ENCODE measurements around the gene POU6F2. TPM values are rescaled to one million over a fixed set of nuclear protein-coding genes. Genes with fewer than 3 reads are reported as not detected.

POU6F2 gene
- total RNA-seq, 1 experiment from 2014 or later, result not detected

GRCh38 chr7:38951213-38951612 lies 26.5 kb upstream of the POU6F2 start:
- BruUV-seq (replicated peaks), result no TSS peak
- intact Hi-C loops (cut with micrococcal nuclease; ENCODE audit: unreplicated experiment) (no loop called here), in situ Hi-C loops (cut with HindIII; ENCODE audit: low pct_unique_long_range_greater_than_20kb, low sequenced_read_pairs) (no loop called here)
- H3K4me3 ChIP-seq (ENCODE audit: low read depth in 2 of 2, low read length in 2 of 2), result no peak overlapping the region
- H3K9me3 ChIP-seq (ENCODE audit: control insufficient read depth, insufficient read depth, low read depth, low read length), result no peaks in the 10 kb centered on the region
- no peaks in the 10 kb centered on the region for H3K4me1 ChIP-seq (ENCODE audit: control insufficient read depth, insufficient read depth, low read length)
- ChIA-PET POLR2A (no interaction called here), CTCF (no interaction called here)
- DNase-seq (ENCODE audit: low read depth, low spot score) (no peak), ATAC-seq (no peak)
- H3K27ac ChIP-seq (ENCODE audit: low read length), result no peak overlapping the region
- no peak for TF ChIP-seq SIN3A (IDR thresholded peaks at IDR 0.05; ENCODE audit: borderline replicate concordance, insufficient read depth, low read depth, low read length)
- no peak for TF ChIP-seq REST (IDR thresholded peaks at IDR 0.05; ENCODE audit: insufficient read depth in 1 of 2, low read depth in 2 of 2, low read length in 1 of 2)
- TF ChIP-seq POLR2AphosphoS5 (IDR thresholded peaks at IDR 0.05; ENCODE audit: low read depth, low read length), result no peak
- no peak for TF ChIP-seq TCF7L2 (IDR thresholded peaks at IDR 0.05; ENCODE audit: low read depth, low read length)
- no peak for TF ChIP-seq CTCF (IDR thresholded peaks at IDR 0.05)
- H3K27me3 ChIP-seq (ENCODE audit: control insufficient read depth, insufficient read depth, low read length), result peaks cover 10% of the 10 kb centered on the region; the same call in 1 of the 2 replicates
- no peaks in the 10 kb centered on the region for H3K36me3 ChIP-seq (ENCODE audit: control insufficient read depth, insufficient read depth, low read length)

GRCh38 chr7:38953227-38953626 lies 24.5 kb upstream of the POU6F2 start:
- Histone ChIP-seq H3K36me3 (ENCODE audit: control insufficient read depth, insufficient read depth, low read length) (no peaks in the 10 kb centered on the region), H3K4me3 (ENCODE audit: low read depth in 2 of 2, low read length in 2 of 2) (no peak overlapping the region), H3K4me1 (ENCODE audit: control insufficient read depth, insufficient read depth, low read length) (no peaks in the 10 kb centered on the region), H3K27me3 (ENCODE audit: control insufficient read depth, insufficient read depth, low read length) (peaks cover 13% of the 10 kb centered on the region), H3K9me3 (ENCODE audit: control insufficient read depth, insufficient read depth, low read depth, low read length) (no peaks in the 10 kb centered on the region), H3K27ac (ENCODE audit: low read length) (no peak overlapping the region)
- no TSS peak for BruUV-seq (replicated peaks)
- DNase-seq (ENCODE audit: low read depth, low spot score), result no peak
- intact Hi-C loops (cut with micrococcal nuclease; ENCODE audit: unreplicated experiment), result no loop called here
- POLR2A ChIA-PET, result no interaction called here
- in situ Hi-C loops (cut with HindIII; ENCODE audit: low pct_unique_long_range_greater_than_20kb, low sequenced_read_pairs), result no loop called here
- ATAC-seq, result no peak
- TF ChIP-seq TCF7L2 (IDR thresholded peaks at IDR 0.05; ENCODE audit: low read depth, low read length) (no peak), POLR2AphosphoS5 (IDR thresholded peaks at IDR 0.05; ENCODE audit: low read depth, low read length) (no peak), REST (IDR thresholded peaks at IDR 0.05; ENCODE audit: insufficient read depth in 1 of 2, low read depth in 2 of 2, low read length in 1 of 2) (no peak), SIN3A (IDR thresholded peaks at IDR 0.05; ENCODE audit: borderline replicate concordance, insufficient read depth, low read depth, low read length) (no peak), CTCF (IDR thresholded peaks at IDR 0.05) (no peak)
- CTCF ChIA-PET, result no interaction called here
